Osteocyte (in vitro differentiated cells): ENCODE measurements around the gene KARS1. TPM values are rescaled to one million over a fixed set of nuclear protein-coding genes. Genes with fewer than 3 reads are reported as not detected.

ENCODE experiments used
- DNase-seq: peaks from one replicate; pipeline ENCODE4 v3.0.0; 2021; ENCODE audit warnings: mixed read lengths; ENCODE audit not compliant: unreplicated experiment; ENCODE audit errors: extremely low spot score
- H3K27ac Mint-ChIP-seq: one replicate; pipeline ENCODE4 v1.8.0; 2021; ENCODE audit warnings: mild to moderate bottlenecking, mixed read lengths; ENCODE audit not compliant: unreplicated experiment
- H3K27me3 Mint-ChIP-seq: one replicate; pipeline ENCODE4 v1.8.0; 2021; ENCODE audit warnings: mixed read lengths; ENCODE audit not compliant: unreplicated experiment
- H3K36me3 Mint-ChIP-seq: one replicate; pipeline ENCODE4 v1.8.0; 2021; ENCODE audit warnings: mixed read lengths; ENCODE audit not compliant: unreplicated experiment
- H3K4me1 Mint-ChIP-seq: one replicate; pipeline ENCODE4 v1.8.0; 2021; ENCODE audit warnings: mixed read lengths; ENCODE audit not compliant: unreplicated experiment
- H3K4me3 Mint-ChIP-seq: one replicate; pipeline ENCODE4 v1.8.0; 2021; ENCODE audit warnings: mild to moderate bottlenecking, moderate library complexity, mixed read lengths; ENCODE audit not compliant: unreplicated experiment
- H3K9me3 Mint-ChIP-seq: one replicate; pipeline ENCODE4 v1.8.0; 2021; ENCODE audit warnings: mixed read lengths; ENCODE audit not compliant: unreplicated experiment
- CTCF ChIP-seq: fragments of 200-600 bp; sonication (generic); IDR thresholded peaks from 2 replicates; pipeline ENCODE4 v1.5.0; 2021; ENCODE audit warnings: antibody characterized with exemption, mild to moderate bottlenecking, moderate library complexity
- total RNA-seq: library from RNA; stranded (reverse); gene quantifications from 2 replicates; pipeline ENCODE4 v1.2.1, GENCODE V29; 2021

The KARS1 gene
- total RNA-seq, 1 donor from 2014 or later, result 104 TPM

GRCh38 chr16:75627851-75628250 is 19.6 kb downstream of the KARS1 start:
- no peak for TF ChIP-seq CTCF
- H3K27ac Mint-ChIP-seq, result no peak overlapping the region
- peaks cover 6% of the 10 kb centered on the region for H3K4me1 Mint-ChIP-seq
- no peak for DNase-seq
- no peak overlapping the region for H3K4me3 Mint-ChIP-seq
- H3K9me3 Mint-ChIP-seq, result no peaks in the 10 kb centered on the region
- H3K27me3 Mint-ChIP-seq, result no peaks in the 10 kb centered on the region
- H3K36me3 Mint-ChIP-seq, result peaks cover 42% of the 10 kb centered on the region

- Mint-ChIP-seq H3K27ac (no peak overlapping the region), H3K36me3 (peaks cover 39% of the 10 kb centered on the region), H3K4me1 (peaks cover 14% of the 10 kb centered on the region), H3K4me3 (no peak overlapping the region), H3K9me3 (no peaks in the 10 kb centered on the region), H3K27me3 (no peaks in the 10 kb centered on the region)
- no peak for TF ChIP-seq CTCF
- no peak for DNase-seq
Observed at GRCh38 chr16:75626806-75627205, 20.7 kb downstream of the KARS1 start.

GRCh38 chr16:75624921-75625334 is 22.5 kb downstream of the KARS1 start:
- no peaks in the 10 kb centered on the region for H3K9me3 Mint-ChIP-seq
- H3K27ac Mint-ChIP-seq, result no peak overlapping the region
- TF ChIP-seq CTCF, result no peak
- H3K4me1 Mint-ChIP-seq, result peaks cover 26% of the 10 kb centered on the region
- H3K4me3 Mint-ChIP-seq, result no peak overlapping the region
- no peak for DNase-seq
- no peaks in the 10 kb centered on the region for H3K27me3 Mint-ChIP-seq
- H3K36me3 Mint-ChIP-seq, result peaks cover 28% of the 10 kb centered on the region

GRCh38 chr16:75622761-75623605 is 24.5 kb downstream of the KARS1 start, which contains the start of gene ADAT1:
Gene ADAT1 (minus strand): TSS chr16:75623281. CDS start chr16:75620799, 2,482 bp downstream.
- Mint-ChIP-seq H3K4me3 (peak within 1 kb of the TSS; percentile 99), H3K27ac (peak within 1 kb of the TSS; percentile 98), H3K27me3 (no peaks in the 10 kb centered on the region), H3K36me3 (peaks cover 22% of the 10 kb centered on the region), H3K4me1 (peaks cover 26% of the 10 kb centered on the region), H3K9me3 (no peaks in the 10 kb centered on the region)
- peak; percentile 98 for DNase-seq
- no peak for TF ChIP-seq CTCF

GRCh38 chr16:75621170-75621477 is 26.3 kb downstream of the KARS1 start:
- DNase-seq, result no peak
- Mint-ChIP-seq H3K36me3 (peaks cover 22% of the 10 kb centered on the region), H3K4me1 (peaks cover 26% of the 10 kb centered on the region)

More at GRCh38 chr16:75621170-75621477, 26.3 kb downstream of the KARS1 start:
- no peak overlapping the region for H3K27ac Mint-ChIP-seq
- no peaks in the 10 kb centered on the region for H3K27me3 Mint-ChIP-seq
- H3K4me3 Mint-ChIP-seq, result peak overlapping the region; percentile 99
- TF ChIP-seq CTCF, result peak; percentile 58
- no peaks in the 10 kb centered on the region for H3K9me3 Mint-ChIP-seq
